NB4 (cell line): ENCODE results near the gene RBPJ.

Experiments
- CTCF ChIP-seq: IDR thresholded peaks from one replicate; pipeline ENCODE4 v1.5.1; 2012; ENCODE audit warnings: low read depth, low read length
- MAX ChIP-seq: IDR thresholded peaks from 2 replicates; pipeline ENCODE4 v1.6.1; 2011; ENCODE audit warnings: low read depth, low read length
- POLR2A ChIP-seq: IDR thresholded peaks from 2 replicates; pipeline ENCODE4 v1.6.1; 2011; ENCODE audit warnings: mild to moderate bottlenecking; ENCODE audit not compliant: insufficient read length; ENCODE audit errors: extremely low read depth

DNA sequence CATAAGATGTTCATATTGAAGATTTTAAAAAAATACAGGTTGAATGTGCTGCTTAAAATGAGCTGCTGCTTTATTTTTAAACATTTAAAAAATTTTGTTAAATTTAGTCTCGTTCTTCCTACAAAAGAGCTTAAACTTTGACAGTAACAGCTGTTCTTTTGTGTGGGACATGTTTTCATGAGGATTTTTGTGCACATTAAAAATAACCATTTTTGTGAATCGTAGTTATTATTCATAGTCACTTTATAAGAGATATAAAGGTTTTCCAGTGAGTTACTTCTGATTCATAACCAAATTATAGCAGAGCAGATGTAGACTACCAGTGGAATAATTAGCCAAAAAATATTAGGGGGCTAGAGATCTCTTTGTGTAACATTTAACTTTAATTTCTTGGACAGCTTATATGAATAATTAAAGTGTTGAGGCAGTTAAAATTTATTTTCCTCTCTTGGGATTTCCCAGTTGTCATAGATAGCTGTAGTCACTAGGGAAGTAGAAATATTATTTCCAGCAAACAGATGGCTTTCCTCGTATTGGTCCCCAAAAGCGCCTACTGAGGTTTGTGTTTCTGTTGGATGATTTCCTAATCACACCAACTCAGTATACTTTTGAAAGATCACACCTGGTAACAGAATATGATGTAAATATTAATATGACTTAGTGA, 24.2 kb downstream of the RBPJ start:
- TF ChIP-seq CTCF = no peak
- no peak for TF ChIP-seq MAX
- no peak for TF ChIP-seq POLR2A
